ENCODE data around the gene SLC37A1.
A peak's percentile ranks its signal among the peaks of the same experiment; 100 is the strongest.

SLC37A1 gene

GRCh38 chr21:42507418-42507817 is 6.2 kb upstream of the SLC37A1 start:
- DNase-seq (ENCODE audit: low read depth) = no peak

- DNase-seq (ENCODE audit: low read depth) = no peak
These were observed 5.3 kb upstream of the SLC37A1 start for GRCh38 chr21:42508371-42508770.

GRCh38 chr21:42509244-42509643 is 4.4 kb upstream of the SLC37A1 start:
- no peak for DNase-seq (ENCODE audit: low read depth)

- no peak for DNase-seq (ENCODE audit: low read depth)
These were observed 1.2 kb upstream of the SLC37A1 start for GRCh38 chr21:42512346-42513034.

- DNase-seq (ENCODE audit: low read depth) = peak; percentile 13
These were observed 582 bp downstream of the SLC37A1 start for GRCh38 chr21:42513985-42514882.

- DNase-seq (ENCODE audit: low read depth) = no peak
These were observed 1.2 kb downstream of the SLC37A1 start for GRCh38 chr21:42514883-42515228.

GRCh38 chr21:42515708-42516502 is 2.3 kb downstream of the SLC37A1 start:
- DNase-seq (ENCODE audit: low read depth) = peak; percentile 44

GRCh38 chr21:42518215-42518614 is 4.6 kb downstream of the SLC37A1 start:
- peak; percentile 75 for DNase-seq (ENCODE audit: low read depth)

GRCh38 chr21:42518626-42519025 is 5.0 kb downstream of the SLC37A1 start:
- DNase-seq (ENCODE audit: low read depth) = no peak

GRCh38 chr21:42520628-42521253 is 7.1 kb downstream of the SLC37A1 start:
- DNase-seq (ENCODE audit: low read depth) = no peak

- no peak for DNase-seq (ENCODE audit: low read depth)
These were observed 7.7 kb downstream of the SLC37A1 start for GRCh38 chr21:42521384-42521783.

GRCh38 chr21:42521805-42522204 is 8.2 kb downstream of the SLC37A1 start:
- DNase-seq (ENCODE audit: low read depth) = no peak

- no peak for DNase-seq (ENCODE audit: low read depth)
These were observed 8.6 kb downstream of the SLC37A1 start for GRCh38 chr21:42522271-42522670.

- DNase-seq (ENCODE audit: low read depth) = no peak
These were observed 9.1 kb downstream of the SLC37A1 start for GRCh38 chr21:42522771-42523170.

- no peak for DNase-seq (ENCODE audit: low read depth)
These were observed 9.6 kb downstream of the SLC37A1 start for GRCh38 chr21:42523211-42523610.

GRCh38 chr21:42523941-42524340 is 10.3 kb downstream of the SLC37A1 start:
- DNase-seq (ENCODE audit: low read depth) = no peak

GRCh38 chr21:42524341-42525028 is 10.8 kb downstream of the SLC37A1 start:
- peak; percentile 51 for DNase-seq (ENCODE audit: low read depth)

GRCh38 chr21:42525029-42525581 is 11.5 kb downstream of the SLC37A1 start:
- DNase-seq (ENCODE audit: low read depth) = no peak

GRCh38 chr21:42525676-42526378 is 12.2 kb downstream of the SLC37A1 start:
- DNase-seq (ENCODE audit: low read depth) = no peak

- DNase-seq (ENCODE audit: low read depth) = no peak
These were observed 12.7 kb downstream of the SLC37A1 start for GRCh38 chr21:42526379-42526727.

- no peak for DNase-seq (ENCODE audit: low read depth)
These were observed 13.5 kb downstream of the SLC37A1 start for GRCh38 chr21:42527127-42527488.
